Spleen (tissue), 11 donors: ENCODE results near the gene BTD. TPM values are rescaled to one million over a fixed set of nuclear protein-coding genes. Genes with fewer than 3 reads are reported as not detected.
A peak's percentile ranks its signal among the peaks of the same experiment; 100 is the strongest.
"Not testable (repeated sequence)": the region's sequence is repeated elsewhere in the genome, so short reads cannot be mapped to it uniquely, and the experiment has no call there.

ENCODE experiments used
- DNase-seq: peaks from one replicate; pipeline ENCODE4 v3.0.0-alpha.2; 2020
- H3K27ac ChIP-seq, 8 donors: fragments of 200-600 bp; sonication (generic) in 7 of 8; 1 replicate in 4 of 8; 2 replicates in 4 of 8; pipeline versions ENCODE4 v1.5.0 to v1.8.0; 2016 to 2021; ENCODE audit warnings: inconsistent platforms in 4 of 8, mild to moderate bottlenecking in 4 of 8, moderate library complexity in 1 of 8
- H3K27me3 ChIP-seq, 7 donors: fragments of 200-600 bp; sonication (generic) in 6 of 7; replicated peaks in 1 of 7; 1 replicate in 4 of 7; 2 replicates in 3 of 7; pipeline versions ENCODE4 v1.5.0 to v1.8.0; 2016 to 2021; ENCODE audit warnings: inconsistent platforms in 3 of 7, mild to moderate bottlenecking in 1 of 7
- H3K36me3 ChIP-seq, 6 donors: fragments of 200-600 bp; sonication (generic) in 5 of 6; 1 replicate in 4 of 6; 2 replicates in 2 of 6; pipeline versions ENCODE4 v1.5.0 to v1.8.0; 2016 to 2021; ENCODE audit warnings: inconsistent platforms in 2 of 6
- H3K4me1 ChIP-seq, 6 donors: fragments of 200-600 bp; sonication (generic) in 5 of 6; 1 replicate in 3 of 6; 2 replicates in 3 of 6; pipeline versions ENCODE4 v1.5.0 to v1.8.0; 2016 to 2021; ENCODE audit warnings: inconsistent platforms in 3 of 6
- H3K4me3 ChIP-seq, 8 donors: fragments of 200-600 bp; sonication (generic) in 7 of 8; 1 replicate in 4 of 8; 2 replicates in 4 of 8; pipeline versions ENCODE4 v1.5.0 to v1.8.0; 2016 to 2021; ENCODE audit warnings: inconsistent platforms in 4 of 8, mild to moderate bottlenecking in 4 of 8, moderate library complexity in 2 of 8
- H3K9me3 ChIP-seq, 8 donors: fragments of 200-600 bp; sonication (generic) in 7 of 8; 1 replicate in 4 of 8; 2 replicates in 4 of 8; pipeline versions ENCODE4 v1.5.0 to v1.8.0; 2016 to 2021; ENCODE audit warnings: inconsistent platforms in 4 of 8
- POLR2A ChIP-seq, 3 donors: fragments of 450-650 bp; IDR thresholded peaks; one replicate each; pipeline ENCODE4 v1.5.1; 2017; ENCODE audit warnings: antibody characterized with exemption in 3 of 3, mild to moderate bottlenecking in 1 of 3
- POLR2AphosphoS5 ChIP-seq, 3 donors: sonication (generic); formaldehyde crosslinking; IDR thresholded peaks; one replicate each; pipeline ENCODE4 v1.5.1; 2017; ENCODE audit warnings: antibody characterized with exemption in 3 of 3
- WGBS, 5 donors: extraction: QIAGEN DNeasy Blood & Tissue Kit in 3 of 5; methylation state at CpG; one replicate each; pipeline versions ENCODE4 v1.1.5 to v1.1.7; 2013 to 2018; 5-methylcytosine and 5-hydroxymethylcytosine counted together
- intact Hi-C: fragments of 100-400 bp; cut with DNase I; formaldehyde crosslinking; loops from one replicate; pipeline ENCODE4 v1.15.0; 2023; ENCODE audit warnings: low total_unique reads
- polyA plus RNA-seq, 3 donors: library from polyadenylated mRNA; stranded (reverse); fragments of 200-250 nt; gene quantifications; one replicate each; pipeline ENCODE4 v1.2.1, GENCODE V29; 2013
- total RNA-seq, 7 donors: library from RNA; depleted of rRNA in 3 of 7; stranded (reverse); fragments of >200 nt in 3 of 7; fragmentation: NEBNext Ultra II Directional in 4 of 7; extraction: Animal tissue kit (Norgen Biotek cat#: 25700) in 4 of 7; gene quantifications; one replicate each; pipeline versions ENCODE4 v1.1.0 to v1.2.1, GENCODE V29; 2016 to 2021
- TF ChIP-seq, protein P1 (sequence below), 11 experiments: fragments of 200-600 bp in 7 of 11; fragments of 450-650 bp in 4 of 11; sonication (generic) in 4 of 11; IDR thresholded peaks in 8 of 11; conservative IDR thresholded peaks in 3 of 11; 1 replicate in 7 of 11; 2 replicates in 4 of 11; pipeline versions ENCODE4 v1.4.0 to v1.8.0; 2016 to 2021; ENCODE audit warnings: antibody characterized with exemption in 11 of 11, inconsistent platforms in 4 of 11, mild to moderate bottlenecking in 1 of 11
- donor health status: healthy with polysubstance abuse.
- donor health status: DM: no; HTN: no; CAD: no; lungs with moderate emphysema.
- donor health status: DM: no; HTN: no; CAD: no.
- donor health status: Bipolar disorder and iron deficiency.
- donor health status: healthy.
- donor health status: DM: no; HTN: no; CAD: no.
- donor health status: DM: yes; HTN: yes; CAD: no.

Gene BTD
- total and polyA plus RNA-seq, 10 donors, result 3.9 to 43.7 (median 20.4) TPM

DNA sequence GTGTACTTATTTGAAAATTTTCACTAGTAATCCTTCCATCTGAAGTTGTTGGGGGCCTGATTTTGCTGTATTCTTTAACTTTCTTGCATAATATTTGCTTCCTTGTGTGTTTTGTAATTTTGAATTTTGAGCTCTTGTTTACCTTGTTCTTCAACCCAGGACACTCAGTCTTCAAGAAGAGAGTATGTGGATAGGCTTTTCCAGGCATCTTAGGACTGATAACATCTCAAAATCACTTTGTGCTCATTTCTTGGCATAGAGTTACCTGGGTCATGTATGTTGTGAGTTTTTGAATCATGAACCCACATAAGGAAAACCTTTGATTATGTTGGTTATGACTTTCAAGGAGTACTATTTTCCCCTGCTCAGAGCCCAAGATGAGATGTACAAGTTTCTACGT lies 13.4 kb downstream of the BTD start:
- Histone ChIP-seq H3K27me3 (no peaks in the 10 kb centered on the region), H3K9me3 (peaks cover 0 to 14% (median 12%) of the 10 kb centered on the region in 8 donors), H3K27ac (no peak overlapping the region), H3K36me3 (peaks cover 0 to 14% (median 0%) of the 10 kb centered on the region in 6 donors), H3K4me1 (peaks cover 0 to 6% (median 0%) of the 10 kb centered on the region in 6 donors), H3K4me3 (no peak overlapping the region)
- no peak for TF ChIP-seq POLR2A (IDR thresholded peaks at IDR 0.05)
- TF ChIP-seq, protein P1, sequence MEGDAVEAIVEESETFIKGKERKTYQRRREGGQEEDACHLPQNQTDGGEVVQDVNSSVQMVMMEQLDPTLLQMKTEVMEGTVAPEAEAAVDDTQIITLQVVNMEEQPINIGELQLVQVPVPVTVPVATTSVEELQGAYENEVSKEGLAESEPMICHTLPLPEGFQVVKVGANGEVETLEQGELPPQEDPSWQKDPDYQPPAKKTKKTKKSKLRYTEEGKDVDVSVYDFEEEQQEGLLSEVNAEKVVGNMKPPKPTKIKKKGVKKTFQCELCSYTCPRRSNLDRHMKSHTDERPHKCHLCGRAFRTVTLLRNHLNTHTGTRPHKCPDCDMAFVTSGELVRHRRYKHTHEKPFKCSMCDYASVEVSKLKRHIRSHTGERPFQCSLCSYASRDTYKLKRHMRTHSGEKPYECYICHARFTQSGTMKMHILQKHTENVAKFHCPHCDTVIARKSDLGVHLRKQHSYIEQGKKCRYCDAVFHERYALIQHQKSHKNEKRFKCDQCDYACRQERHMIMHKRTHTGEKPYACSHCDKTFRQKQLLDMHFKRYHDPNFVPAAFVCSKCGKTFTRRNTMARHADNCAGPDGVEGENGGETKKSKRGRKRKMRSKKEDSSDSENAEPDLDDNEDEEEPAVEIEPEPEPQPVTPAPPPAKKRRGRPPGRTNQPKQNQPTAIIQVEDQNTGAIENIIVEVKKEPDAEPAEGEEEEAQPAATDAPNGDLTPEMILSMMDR (IDR thresholded peaks at IDR 0.05 in 8 of 11, conservative IDR thresholded peaks at IDR 0.05 in 3 of 11), result no peak
- no peak for TF ChIP-seq POLR2AphosphoS5 (IDR thresholded peaks at IDR 0.05)
- 90 to 100% (median 97%) methylated on average over 1 of the region's 1 CpG for WGBS, 5 donors
- DNase-seq, result no peak
- intact Hi-C loops, result no loop called here

- H3K4me1 ChIP-seq, result no peaks in the 10 kb centered on the region
- TF ChIP-seq POLR2A (IDR thresholded peaks at IDR 0.05), result no peak
- whole genome bisulfite sequencing, 5 donors, result 92 to 98% (median 94%) methylated on average over 6 of the region's 6 CpGs
- DNase-seq, result no peak
- H3K9me3 ChIP-seq, result peaks cover 0 to 25% (median 23%) of the 10 kb centered on the region in 8 donors
- intact Hi-C loops, result no loop called here
- no peak overlapping the region for H3K4me3 ChIP-seq
- H3K27me3 ChIP-seq, result no peaks in the 10 kb centered on the region
- H3K27ac ChIP-seq, result no peak overlapping the region
- peaks cover 0 to 25% (median 0%) of the 10 kb centered on the region in 6 donors for H3K36me3 ChIP-seq
Observed at GRCh38 chr3:15616053-15616452, 14.5 kb downstream of the BTD start.

DNA sequence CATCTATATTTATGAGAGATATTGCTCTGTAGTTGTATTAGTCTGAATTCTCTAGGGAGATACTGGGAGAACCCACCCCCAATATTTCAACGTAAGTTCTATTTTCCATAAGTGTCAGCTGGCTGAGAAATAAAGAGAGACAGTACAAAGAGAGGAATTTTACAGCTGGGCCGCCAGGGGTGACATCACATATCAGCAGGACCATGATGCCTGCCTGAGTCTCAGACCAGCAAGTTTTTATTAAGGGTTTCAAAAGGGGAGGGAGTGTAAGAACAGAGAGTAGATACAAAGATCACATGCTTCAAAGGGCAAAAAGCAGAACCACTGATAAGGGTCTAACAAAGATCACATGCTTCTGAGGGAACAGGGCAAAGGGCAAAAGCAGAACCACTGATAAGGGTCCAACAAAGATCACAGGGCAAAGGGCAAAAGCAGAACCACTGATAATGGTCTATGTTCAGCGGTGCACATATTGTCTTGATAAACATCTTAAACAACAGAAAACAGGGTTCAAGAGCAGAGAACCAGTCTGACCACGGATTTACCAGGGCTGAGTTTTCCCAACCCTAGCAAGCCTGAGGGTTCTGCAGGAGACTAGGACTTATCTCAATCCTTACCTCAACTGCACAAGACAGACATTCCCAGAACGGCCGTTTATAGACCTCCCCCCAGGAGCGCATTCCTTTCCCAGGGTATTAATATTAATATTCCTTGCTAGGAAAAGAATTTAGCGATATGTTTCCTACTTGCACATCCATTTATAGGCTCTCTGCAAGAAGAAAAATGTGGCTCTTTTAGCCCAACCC lies 18.3 kb downstream of the BTD start:
- DNase-seq, H3K27ac ChIP-seq, intact Hi-C loops, H3K27me3 ChIP-seq, H3K4me3 ChIP-seq: not testable (repeated sequence)
- peaks cover 0 to 31% (median 0%) of the 10 kb centered on the region in 6 donors for H3K36me3 ChIP-seq
- H3K4me1 ChIP-seq, result peaks cover 0 to 13% (median 4%) of the 10 kb centered on the region in 6 donors
- H3K9me3 ChIP-seq, result peaks cover 0 to 48% (median 27%) of the 10 kb centered on the region in 8 donors
- 94 to 99% (median 97%) methylated on average over 8 of the region's 8 CpGs for WGBS, 5 donors

GRCh38 chr3:15623535-15624440 lies 22.2 kb downstream of the BTD start:
- intact Hi-C loops, result no loop called here
- H3K27ac ChIP-seq, result peak overlapping the region in 3 of 8 donors; percentile 39 to 50 (median 42)
- no peak for DNase-seq

More at GRCh38 chr3:15623535-15624440, 22.2 kb downstream of the BTD start:
- TF ChIP-seq, protein P1 (IDR thresholded peaks at IDR 0.05 in 8 of 11, conservative IDR thresholded peaks at IDR 0.05 in 3 of 11), result no peak
- TF ChIP-seq POLR2A (IDR thresholded peaks at IDR 0.05) (no peak), POLR2AphosphoS5 (IDR thresholded peaks at IDR 0.05) (no peak)
- Histone ChIP-seq H3K4me3 (peak overlapping the region in 1 of 8 donors; percentile 37), H3K27me3 (no peaks in the 10 kb centered on the region), H3K36me3 (peaks cover 0 to 29% (median 0%) of the 10 kb centered on the region in 6 donors), H3K9me3 (peaks cover 0 to 46% (median 26%) of the 10 kb centered on the region in 8 donors), H3K4me1 (peaks cover 0 to 17% (median 5%) of the 10 kb centered on the region in 6 donors)
- 67 to 79% (median 68%) methylated on average over 4 of the region's 4 CpGs for WGBS, 5 donors
